ENCODE results near the gene C6orf120.

Gene C6orf120

GRCh38 chr6:169701954-169702839 lies at the start of gene C6orf120, which contains the start of gene WDR27:
Gene C6orf120 (plus strand): TSS chr6:169702126. CDS start chr6:169702460, 334 bp downstream.
Gene WDR27 (minus strand): TSS chr6:169702029. CDS start chr6:169689005, 13,024 bp downstream.
- peak; percentile 98 for DNase-seq (ENCODE audit: low spot score)

- DNase-seq (ENCODE audit: low spot score), result no peak
These were observed 49.0 kb upstream of the C6orf120 start for GRCh38 chr6:169652896-169653295.

GRCh38 chr6:169653691-169654090 lies 48.2 kb upstream of the C6orf120 start:
- DNase-seq (ENCODE audit: low spot score), result no peak

- peak; percentile 81 for DNase-seq (ENCODE audit: low spot score)
These were observed 47.1 kb upstream of the C6orf120 start for GRCh38 chr6:169654598-169655391.

GRCh38 chr6:169656546-169657283 lies 45.2 kb upstream of the C6orf120 start:
- no peak for DNase-seq (ENCODE audit: low spot score)

- no peak for DNase-seq (ENCODE audit: low spot score)
These were observed 44.7 kb upstream of the C6orf120 start for GRCh38 chr6:169657284-169657610.

GRCh38 chr6:169659820-169660610 lies 41.9 kb upstream of the C6orf120 start:
- DNase-seq (ENCODE audit: low spot score), result no peak

- peak; percentile 56 for DNase-seq (ENCODE audit: low spot score)
These were observed 41.1 kb upstream of the C6orf120 start for GRCh38 chr6:169660751-169661390.

GRCh38 chr6:169661391-169661756 lies 40.6 kb upstream of the C6orf120 start:
- no peak for DNase-seq (ENCODE audit: low spot score)

GRCh38 chr6:169663468-169663867 lies 38.5 kb upstream of the C6orf120 start:
- no peak for DNase-seq (ENCODE audit: low spot score)

GRCh38 chr6:169664227-169664626 lies 37.7 kb upstream of the C6orf120 start:
- no peak for DNase-seq (ENCODE audit: low spot score)

- DNase-seq (ENCODE audit: low spot score), result no peak
These were observed 36.6 kb upstream of the C6orf120 start for GRCh38 chr6:169665289-169665688.

GRCh38 chr6:169666441-169666840 lies 35.5 kb upstream of the C6orf120 start:
- DNase-seq (ENCODE audit: low spot score), result no peak

GRCh38 chr6:169667716-169668115 lies 34.2 kb upstream of the C6orf120 start:
- DNase-seq (ENCODE audit: low spot score), result no peak

- no peak for DNase-seq (ENCODE audit: low spot score)
These were observed 33.6 kb upstream of the C6orf120 start for GRCh38 chr6:169668203-169668847.

- DNase-seq (ENCODE audit: low spot score), result no peak
These were observed 32.8 kb upstream of the C6orf120 start for GRCh38 chr6:169669147-169669546.

GRCh38 chr6:169669889-169670288 lies 32.0 kb upstream of the C6orf120 start:
- DNase-seq (ENCODE audit: low spot score), result no peak

GRCh38 chr6:169671563-169671962 lies 30.4 kb upstream of the C6orf120 start:
- no peak for DNase-seq (ENCODE audit: low spot score)

GRCh38 chr6:169675011-169675410 lies 26.9 kb upstream of the C6orf120 start:
- no peak for DNase-seq (ENCODE audit: low spot score)

- no peak for DNase-seq (ENCODE audit: low spot score)
These were observed 24.8 kb upstream of the C6orf120 start for GRCh38 chr6:169677096-169677495.
